ENCODE measurements around the gene NOXO1. TPM values are rescaled to one million over a fixed set of nuclear protein-coding genes. Genes with fewer than 3 reads are reported as not detected.

Gene NOXO1
- total RNA-seq, 4 donors from 2014 or later, result not detected

DNA sequence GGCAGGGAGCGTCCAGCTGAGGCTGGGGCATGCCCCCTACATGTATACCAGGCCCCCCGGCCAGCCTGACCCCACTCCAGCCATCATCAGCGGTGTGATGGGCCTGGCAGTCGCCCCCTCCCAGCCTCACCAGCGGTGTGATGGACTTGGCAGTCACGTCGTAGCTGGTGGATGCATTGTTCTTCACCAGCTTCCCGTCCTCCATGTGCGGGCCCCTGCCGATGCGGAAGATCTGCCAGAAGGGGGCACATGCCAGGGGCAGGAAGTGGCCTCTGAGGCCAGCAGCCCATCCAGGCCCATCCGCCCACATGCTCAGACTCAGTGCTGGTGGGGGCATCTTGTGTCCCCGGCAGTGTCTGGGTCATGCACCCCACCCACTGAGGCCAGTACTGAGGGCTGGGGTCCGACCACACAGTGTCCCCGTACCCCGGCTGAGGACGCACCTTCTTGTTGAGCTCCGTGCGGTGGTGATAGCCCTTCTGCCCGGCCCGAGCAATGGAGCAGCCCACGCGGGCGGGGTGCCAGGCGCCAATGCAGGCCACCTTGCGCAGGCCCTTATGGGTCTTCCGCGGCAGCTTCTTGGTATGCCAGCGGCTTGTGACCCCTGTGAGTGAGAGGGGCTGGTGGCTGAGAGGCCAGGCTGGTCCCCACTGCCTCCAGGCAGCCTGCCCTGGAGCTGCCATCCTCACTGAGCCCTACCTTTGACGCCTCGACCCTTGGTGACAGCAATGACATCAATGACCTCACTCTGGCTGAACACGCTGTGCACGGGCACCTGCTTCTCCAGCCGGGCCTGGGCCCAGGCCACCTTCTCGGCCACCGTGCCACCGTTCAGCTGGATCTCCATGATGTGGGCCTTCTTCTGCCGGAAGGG, 34.5 kb downstream of the NOXO1 start:
- no peaks in the 10 kb centered on the region for H3K36me3 ChIP-seq
- WGBS, 2 donors, result 86 to 92% methylated on average over 7 to 14 of the region's 38 CpGs
- TF ChIP-seq, protein P1, sequence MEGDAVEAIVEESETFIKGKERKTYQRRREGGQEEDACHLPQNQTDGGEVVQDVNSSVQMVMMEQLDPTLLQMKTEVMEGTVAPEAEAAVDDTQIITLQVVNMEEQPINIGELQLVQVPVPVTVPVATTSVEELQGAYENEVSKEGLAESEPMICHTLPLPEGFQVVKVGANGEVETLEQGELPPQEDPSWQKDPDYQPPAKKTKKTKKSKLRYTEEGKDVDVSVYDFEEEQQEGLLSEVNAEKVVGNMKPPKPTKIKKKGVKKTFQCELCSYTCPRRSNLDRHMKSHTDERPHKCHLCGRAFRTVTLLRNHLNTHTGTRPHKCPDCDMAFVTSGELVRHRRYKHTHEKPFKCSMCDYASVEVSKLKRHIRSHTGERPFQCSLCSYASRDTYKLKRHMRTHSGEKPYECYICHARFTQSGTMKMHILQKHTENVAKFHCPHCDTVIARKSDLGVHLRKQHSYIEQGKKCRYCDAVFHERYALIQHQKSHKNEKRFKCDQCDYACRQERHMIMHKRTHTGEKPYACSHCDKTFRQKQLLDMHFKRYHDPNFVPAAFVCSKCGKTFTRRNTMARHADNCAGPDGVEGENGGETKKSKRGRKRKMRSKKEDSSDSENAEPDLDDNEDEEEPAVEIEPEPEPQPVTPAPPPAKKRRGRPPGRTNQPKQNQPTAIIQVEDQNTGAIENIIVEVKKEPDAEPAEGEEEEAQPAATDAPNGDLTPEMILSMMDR (IDR thresholded peaks at IDR 0.05), result no peak
- TF ChIP-seq POLR2A (IDR thresholded peaks at IDR 0.05), result no peak
- DNase-seq, result no peak
- peaks cover 8 to 16% of the 10 kb centered on the region in 2 donors for H3K4me1 ChIP-seq
- H3K27me3 ChIP-seq, result no peaks in the 10 kb centered on the region
- H3K9me3 ChIP-seq, result no peaks in the 10 kb centered on the region
- intact Hi-C loops (cut with DNase I), result no loop called here
- no peak overlapping the region for H3K27ac ChIP-seq
- H3K4me3 ChIP-seq (replicated peaks in 1 of 3), result no peak overlapping the region

DNA sequence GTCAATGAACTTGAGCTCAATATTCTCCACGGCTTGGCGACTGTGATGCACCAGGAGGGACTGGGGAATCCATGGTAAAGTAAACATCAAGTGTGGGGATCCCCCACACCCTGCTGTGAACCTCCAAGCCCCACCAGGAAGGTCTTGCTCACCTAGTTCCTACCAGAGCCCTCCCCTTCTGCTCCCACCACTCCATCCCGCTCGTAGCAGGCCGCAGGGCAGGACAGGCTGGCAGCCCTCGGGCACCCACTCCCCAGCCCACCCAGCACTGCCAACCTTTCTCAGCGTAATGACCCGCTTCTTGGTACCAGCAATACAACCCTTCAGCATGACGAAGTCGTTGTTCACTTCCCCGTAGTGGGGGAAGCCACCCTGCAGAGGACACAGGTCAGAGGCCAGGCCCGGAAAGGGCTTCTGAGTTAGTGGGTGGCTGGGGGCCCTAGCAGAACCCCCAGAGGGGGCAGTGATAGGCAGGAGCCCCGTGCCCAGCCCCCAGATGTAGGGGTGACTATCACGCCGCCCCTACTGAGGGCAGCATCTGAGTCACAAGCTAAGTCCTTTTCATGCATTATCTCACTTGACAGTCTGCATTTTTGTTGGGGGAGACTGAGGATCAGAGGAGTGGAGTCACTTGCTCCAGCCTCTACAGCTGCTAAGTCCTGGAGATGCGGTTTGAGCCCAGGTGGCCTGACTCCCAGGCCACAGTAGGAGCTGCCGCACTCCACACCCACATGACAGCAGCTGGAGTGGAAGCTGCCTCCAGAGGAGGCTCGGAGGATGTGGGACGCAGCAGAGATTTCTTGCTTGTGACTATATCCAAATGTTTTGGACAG, 35.5 kb downstream of the NOXO1 start:
- no peak overlapping the region for H3K27ac ChIP-seq
- no peak for DNase-seq
- peaks cover 8 to 20% of the 10 kb centered on the region in 2 donors for H3K4me1 ChIP-seq
- no peaks in the 10 kb centered on the region for H3K9me3 ChIP-seq
- 85 to 87% methylated on average over 12 to 14 of the region's 19 CpGs for WGBS, 2 donors
- TF ChIP-seq POLR2A (IDR thresholded peaks at IDR 0.05), result no peak
- TF ChIP-seq, protein P1 (IDR thresholded peaks at IDR 0.05), result no peak
- H3K36me3 ChIP-seq, result no peaks in the 10 kb centered on the region
- intact Hi-C loops (cut with DNase I), result no loop called here
- H3K27me3 ChIP-seq, result no peaks in the 10 kb centered on the region
- no peak overlapping the region for H3K4me3 ChIP-seq (replicated peaks in 1 of 3)

DNA sequence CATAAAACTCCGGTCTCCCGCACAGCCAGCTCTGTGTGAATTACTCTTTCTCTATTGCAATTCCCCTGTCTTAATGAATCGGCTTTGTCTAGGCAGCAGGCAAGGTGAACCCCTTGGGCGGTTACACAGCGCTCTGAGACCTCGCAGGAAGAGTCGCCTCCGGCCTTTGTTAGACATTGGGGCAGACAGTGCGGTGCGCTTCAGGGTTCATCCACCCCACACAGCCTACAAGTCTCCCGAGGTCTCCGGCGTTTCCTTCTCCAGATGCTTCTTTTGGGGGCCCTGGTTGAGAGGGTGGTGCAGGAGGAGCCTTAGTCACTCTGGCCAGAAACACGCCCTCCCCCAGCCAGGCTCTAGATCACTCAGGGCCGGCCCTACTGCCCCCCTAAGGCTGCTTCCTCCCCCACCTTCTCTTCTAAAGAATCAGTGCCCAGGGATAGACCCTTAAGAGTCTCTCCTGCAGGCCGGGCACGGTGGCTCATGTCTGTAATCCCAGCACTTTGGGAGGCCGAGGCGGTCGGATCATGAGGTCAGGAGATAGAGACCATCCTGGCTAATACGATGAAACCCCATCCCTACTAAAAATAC, 36.6 kb downstream of the NOXO1 start:
- intact Hi-C loops (cut with DNase I), result no loop called here
- TF ChIP-seq POLR2A (IDR thresholded peaks at IDR 0.05), result no peak
- TF ChIP-seq, protein P1 (IDR thresholded peaks at IDR 0.05), result no peak
- no peaks in the 10 kb centered on the region for H3K9me3 ChIP-seq

DNA sequence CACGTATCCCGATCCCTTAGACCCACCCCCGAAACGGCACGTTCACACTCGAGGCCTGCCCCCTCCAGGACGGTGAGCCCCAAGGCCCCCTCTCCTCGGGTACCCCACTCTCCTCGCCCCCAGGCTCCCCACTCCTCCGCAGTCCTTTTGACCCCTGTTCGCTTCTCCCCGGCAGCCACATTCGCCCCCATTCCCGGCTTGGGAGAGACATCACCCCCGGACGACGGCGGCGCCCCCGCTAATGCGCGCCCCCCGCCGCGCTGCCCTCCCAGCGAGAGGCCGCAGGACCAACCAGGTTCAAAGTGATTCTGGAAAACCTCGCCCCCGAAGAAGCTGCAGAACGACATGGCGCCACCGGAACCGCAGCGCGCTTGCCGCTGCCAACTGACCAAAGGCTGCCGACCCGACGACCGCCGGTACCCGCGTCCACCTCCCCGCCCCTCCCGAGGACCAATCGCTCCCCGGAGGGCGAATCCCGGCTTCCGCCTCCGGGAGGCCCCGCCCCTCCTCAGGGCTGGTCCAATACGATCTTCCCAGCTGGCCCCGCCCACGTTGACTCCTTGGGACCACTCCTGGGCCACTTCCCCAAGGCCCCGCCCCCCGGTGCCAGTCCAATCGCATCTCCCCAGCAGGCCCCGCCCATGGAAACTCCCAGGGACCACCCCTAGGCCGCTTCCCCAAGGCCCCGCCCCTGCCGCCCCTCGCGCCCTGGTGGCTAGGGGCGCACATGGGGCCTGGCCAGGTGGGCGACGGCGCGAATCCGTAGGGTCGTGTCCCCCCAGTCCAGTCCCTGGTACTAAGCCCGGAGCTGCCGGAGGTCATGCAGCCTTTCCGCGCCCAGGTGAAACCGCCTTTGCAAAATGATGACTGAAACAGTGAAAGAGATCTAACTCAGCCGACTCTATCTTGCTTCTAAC, 38.2 kb downstream of the NOXO1 start, which contains the start of gene MSRB1:
Gene MSRB1, minus strand, starts transcription at position 390 of the 917 bp plus-strand sequence. Its CDS starts 43 bp downstream, at position 347.
- H3K27me3 ChIP-seq, result no peaks in the 10 kb centered on the region
- H3K4me1 ChIP-seq, result peaks cover 8 to 20% of the 10 kb centered on the region in 2 donors
- peak within 1 kb of the TSS; percentile 64 to 93 (median 73) for H3K4me3 ChIP-seq (replicated peaks in 1 of 3)
- intact Hi-C loops (cut with DNase I), result no loop called here
- 3 to 7% methylated on average over 22 to 48 of the region's 77 CpGs for WGBS, 2 donors
- H3K9me3 ChIP-seq, result no peaks in the 10 kb centered on the region
- peak within 1 kb of the TSS; percentile 51 to 56 (median 55) for H3K27ac ChIP-seq
- DNase-seq, result peak; percentile 100
- TF ChIP-seq, protein P1 (IDR thresholded peaks at IDR 0.05), result peak in 1 of 6 experiments; percentile 32
- TF ChIP-seq POLR2A (IDR thresholded peaks at IDR 0.05), result peak in 1 of 2 donors; percentile 83
- H3K36me3 ChIP-seq, result peaks cover 0 to 7% of the 10 kb centered on the region in 2 donors

More for the DNA sequence above, 36.6 kb downstream of the NOXO1 start:
- H3K36me3 ChIP-seq, result peaks cover 0 to 4% of the 10 kb centered on the region in 2 donors
- H3K4me1 ChIP-seq, result peaks cover 8 to 20% of the 10 kb centered on the region in 2 donors
- H3K27me3 ChIP-seq, result no peaks in the 10 kb centered on the region
- 82 to 89% methylated on average over 20 of the region's 21 CpGs for WGBS, 2 donors
- DNase-seq, result no peak
- H3K4me3 ChIP-seq (replicated peaks in 1 of 3), result no peak overlapping the region
- no peak overlapping the region for H3K27ac ChIP-seq

Measured in thyroid gland (tissue), 4 donors.